ENCODE data around the gene CD59. TPM values are rescaled to one million over a fixed set of nuclear protein-coding genes. Genes with fewer than 3 reads are reported as not detected.

Gene CD59
- total and polyA plus RNA-seq, 10 donors = 21.6 to 281 (median 171) TPM

GRCh38 chr11:33741806-33742205 is 5.6 kb upstream of the CD59 start:
- WGBS, 5 donors = 87 to 92% (median 88%) methylated on average over 7 of the region's 7 CpGs
- Histone ChIP-seq H3K4me1 (peaks cover 0 to 10% (median 1%) of the 10 kb centered on the region in 6 donors), H3K27ac (no peak overlapping the region), H3K9me3 (no peaks in the 10 kb centered on the region), H3K4me3 (no peak overlapping the region), H3K27me3 (replicated peaks in 1 of 7) (no peaks in the 10 kb centered on the region), H3K36me3 (peaks cover 0 to 56% (median 21%) of the 10 kb centered on the region in 6 donors)
- TF ChIP-seq POLR2A (IDR thresholded peaks at IDR 0.05) (no peak), CTCF (IDR thresholded peaks at IDR 0.05 in 8 of 11, conservative IDR thresholded peaks at IDR 0.05 in 3 of 11) (no peak), POLR2AphosphoS5 (IDR thresholded peaks at IDR 0.05) (no peak)
- intact Hi-C loops (cut with DNase I; ENCODE audit: low total_unique reads) = loop anchor here (5.0 kb wide), 1 partner anchor 380 kb away; no protein-coding TSS in a partner anchor
- no peak for DNase-seq

- DNase-seq = no peak
- no peak for TF ChIP-seq POLR2AphosphoS5 (IDR thresholded peaks at IDR 0.05)
- TF ChIP-seq CTCF (IDR thresholded peaks at IDR 0.05 in 8 of 11, conservative IDR thresholded peaks at IDR 0.05 in 3 of 11) = no peak
- no peak for TF ChIP-seq POLR2A (IDR thresholded peaks at IDR 0.05)
- Histone ChIP-seq H3K27me3 (replicated peaks in 1 of 7) (no peaks in the 10 kb centered on the region), H3K9me3 (no peaks in the 10 kb centered on the region), H3K4me3 (no peak overlapping the region), H3K36me3 (peaks cover 0 to 19% (median under 1%) of the 10 kb centered on the region in 6 donors), H3K4me1 (peaks cover 15 to 47% (median 31%) of the 10 kb centered on the region in 6 donors), H3K27ac (peak overlapping the region in 4 of 8 donors; percentile 87 to 93 (median 90))
- 62 to 80% (median 66%) methylated on average over 3 of the region's 3 CpGs for WGBS, 5 donors
- intact Hi-C loops (cut with DNase I; ENCODE audit: low total_unique reads) = no loop called here
Measured at GRCh38 chr11:33737362-33737821, 1.2 kb upstream of the CD59 start.

- H3K4me1 ChIP-seq = peaks cover 15 to 66% (median 41%) of the 10 kb centered on the region in 6 donors
- no peaks in the 10 kb centered on the region for H3K27me3 ChIP-seq (replicated peaks in 1 of 7)
- 1 to 2% (median 1%) methylated on average over 49 to 53 of the region's 53 CpGs for WGBS, 5 donors
- no peaks in the 10 kb centered on the region for H3K9me3 ChIP-seq
- peaks cover 0 to 8% (median 0%) of the 10 kb centered on the region in 6 donors for H3K36me3 ChIP-seq
- intact Hi-C loops (cut with DNase I; ENCODE audit: low total_unique reads) = no loop called here
- peak overlapping the region; percentile 61 to 93 (median 89) for H3K27ac ChIP-seq
- DNase-seq = peak; percentile 81
- peak overlapping the region; percentile 63 to 87 (median 82) for H3K4me3 ChIP-seq
- TF ChIP-seq POLR2AphosphoS5 (IDR thresholded peaks at IDR 0.05) (no peak), CTCF (IDR thresholded peaks at IDR 0.05 in 8 of 11, conservative IDR thresholded peaks at IDR 0.05 in 3 of 11) (peak in 4 of 11 experiments; percentile 9 to 26 (median 18))
Measured at GRCh38 chr11:33735271-33736147, 714 bp downstream of the CD59 start.
